ENCODE measurements around the gene YBX2. TPM values are rescaled to one million over a fixed set of nuclear protein-coding genes. Genes with fewer than 3 reads are reported as not detected.

YBX2 gene
- total RNA-seq, 1 experiment from 2014 or later = 0.65 TPM

DNA sequence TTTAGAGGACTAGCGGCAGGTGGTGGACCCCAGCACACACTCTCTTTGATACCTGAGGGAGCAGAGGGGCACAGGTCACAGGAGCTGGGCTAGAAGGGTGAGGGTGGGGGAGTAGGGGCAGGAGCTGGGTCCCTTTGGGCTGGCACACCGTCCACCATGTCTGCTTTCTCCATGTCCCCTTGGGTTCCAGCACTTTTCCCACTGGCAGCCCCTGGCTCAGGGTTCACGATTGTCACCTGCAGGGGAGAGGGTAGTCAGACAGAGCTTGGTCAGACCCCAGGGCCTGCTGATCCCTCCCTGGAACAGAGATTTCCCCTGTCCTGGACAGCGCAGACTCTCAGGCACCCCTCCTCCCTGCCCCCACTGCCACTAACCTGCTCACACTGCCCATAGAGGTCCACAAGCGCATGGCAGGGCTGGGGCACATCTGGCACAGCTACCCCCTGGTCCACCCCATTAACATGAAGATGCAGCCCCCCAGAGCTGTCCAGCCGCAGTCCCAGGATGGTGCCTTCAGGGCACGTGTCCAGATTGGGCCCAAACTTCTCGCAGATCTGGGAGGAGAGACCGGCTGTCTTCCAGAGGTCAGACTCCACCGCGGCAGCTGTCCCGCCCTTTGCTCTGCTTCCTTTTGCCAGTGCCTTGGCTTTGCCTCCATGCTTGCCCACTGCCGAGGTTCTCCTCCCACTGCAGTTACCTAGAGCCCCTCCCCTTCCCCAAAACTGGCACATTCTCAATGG lies 23.9 kb upstream of the YBX2 start:
- intact Hi-C loops (cut with micrococcal nuclease; ENCODE audit: unreplicated experiment) = no loop called here
- ChIA-PET CTCF (no interaction called here), POLR2A (ENCODE audit: unreplicated experiment) (no interaction called here)
- H3F3A ChIP-seq (ENCODE audit: insufficient read depth, low read depth) = peaks cover 38% of the 10 kb centered on the region
- H3K27ac ChIP-seq = no peak overlapping the region
- BruUV-seq (replicated peaks) = no TSS peak
- no peak overlapping the region for H3K4me3 ChIP-seq
- H4K20me1 ChIP-seq (ENCODE audit: insufficient read depth) = peaks cover 13% of the 10 kb centered on the region
- H2AFZ ChIP-seq = no peak overlapping the region
- H3K27me3 ChIP-seq (ENCODE audit: insufficient read depth, low read depth) = no peaks in the 10 kb centered on the region
- H3K9me3 ChIP-seq (ENCODE audit: insufficient read depth, low read depth) = no peaks in the 10 kb centered on the region
- no peak for DNase-seq
- peaks cover 15% of the 10 kb centered on the region; the same call in 1 of the 2 replicates for H3K79me2 ChIP-seq (ENCODE audit: low read depth)
- no peak overlapping the region for H3K4me2 ChIP-seq
- TF ChIP-seq EZH2 (IDR thresholded peaks at IDR 0.05; ENCODE audit: low read depth) = no peak
- TF ChIP-seq, protein P1, sequence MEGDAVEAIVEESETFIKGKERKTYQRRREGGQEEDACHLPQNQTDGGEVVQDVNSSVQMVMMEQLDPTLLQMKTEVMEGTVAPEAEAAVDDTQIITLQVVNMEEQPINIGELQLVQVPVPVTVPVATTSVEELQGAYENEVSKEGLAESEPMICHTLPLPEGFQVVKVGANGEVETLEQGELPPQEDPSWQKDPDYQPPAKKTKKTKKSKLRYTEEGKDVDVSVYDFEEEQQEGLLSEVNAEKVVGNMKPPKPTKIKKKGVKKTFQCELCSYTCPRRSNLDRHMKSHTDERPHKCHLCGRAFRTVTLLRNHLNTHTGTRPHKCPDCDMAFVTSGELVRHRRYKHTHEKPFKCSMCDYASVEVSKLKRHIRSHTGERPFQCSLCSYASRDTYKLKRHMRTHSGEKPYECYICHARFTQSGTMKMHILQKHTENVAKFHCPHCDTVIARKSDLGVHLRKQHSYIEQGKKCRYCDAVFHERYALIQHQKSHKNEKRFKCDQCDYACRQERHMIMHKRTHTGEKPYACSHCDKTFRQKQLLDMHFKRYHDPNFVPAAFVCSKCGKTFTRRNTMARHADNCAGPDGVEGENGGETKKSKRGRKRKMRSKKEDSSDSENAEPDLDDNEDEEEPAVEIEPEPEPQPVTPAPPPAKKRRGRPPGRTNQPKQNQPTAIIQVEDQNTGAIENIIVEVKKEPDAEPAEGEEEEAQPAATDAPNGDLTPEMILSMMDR (conservative IDR thresholded peaks at IDR 0.05) = no peak
- H3K4me1 ChIP-seq (replicated peaks; ENCODE audit: insufficient read depth) = peaks cover 21% of the 10 kb centered on the region
- H3K36me3 ChIP-seq (ENCODE audit: low read depth) = 0 out of 2 replicates have a peak, but pooled peaks cover 6% of the 10 kb centered on the region
- no peaks in the 10 kb centered on the region for H3K9me2 ChIP-seq (ENCODE audit: insufficient read depth)

DNA sequence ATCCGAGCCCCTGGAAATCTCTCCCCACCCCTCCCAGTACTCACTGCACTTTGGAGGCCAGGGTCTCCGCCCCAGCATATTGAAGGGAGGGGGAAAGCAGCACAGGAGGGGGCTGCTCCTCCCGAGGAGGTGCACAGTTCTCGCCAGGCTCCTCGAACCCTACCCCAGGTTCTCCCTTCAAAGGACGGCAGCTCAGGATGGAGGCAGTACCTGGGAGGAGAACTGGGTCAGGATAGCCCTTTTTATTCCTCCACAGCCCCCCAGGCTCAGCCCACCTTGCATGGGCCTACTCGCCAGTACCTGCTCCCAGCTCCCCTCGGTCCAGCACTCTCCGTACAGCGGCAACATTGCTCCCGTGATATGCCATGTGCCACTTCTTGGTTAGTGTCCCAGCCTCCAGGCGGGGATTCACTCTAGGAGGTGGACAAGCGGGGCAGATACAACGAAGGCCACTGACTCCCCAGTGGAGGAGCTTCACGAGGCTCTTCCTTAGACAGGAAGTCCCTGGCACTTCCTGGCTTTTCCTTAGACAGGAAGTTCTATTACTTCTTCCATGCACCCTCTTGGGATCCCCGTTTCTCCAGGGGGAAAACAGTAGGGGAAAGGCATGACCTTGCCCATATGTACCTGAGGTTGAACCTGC lies 22.8 kb upstream of the YBX2 start:
- DNase-seq = no peak
- ChIA-PET POLR2A (ENCODE audit: unreplicated experiment) (no interaction called here), CTCF (no interaction called here)
- H3K27ac ChIP-seq = no peak overlapping the region
- no peak overlapping the region for H2AFZ ChIP-seq
- intact Hi-C loops (cut with micrococcal nuclease; ENCODE audit: unreplicated experiment) = no loop called here
- peaks cover 22% of the 10 kb centered on the region for H3K4me1 ChIP-seq (replicated peaks; ENCODE audit: insufficient read depth)
- no peak overlapping the region for H3K4me3 ChIP-seq
- H3K79me2 ChIP-seq (ENCODE audit: low read depth) = peaks cover 23% of the 10 kb centered on the region; the same call in 1 of the 2 replicates
- no peaks in the 10 kb centered on the region for H3K27me3 ChIP-seq (ENCODE audit: insufficient read depth, low read depth)
- no TSS peak for BruUV-seq (replicated peaks)
- H3K4me2 ChIP-seq = no peak overlapping the region
- peaks cover 48% of the 10 kb centered on the region for H3F3A ChIP-seq (ENCODE audit: insufficient read depth, low read depth)
- no peaks in the 10 kb centered on the region for H3K9me2 ChIP-seq (ENCODE audit: insufficient read depth)
- H3K36me3 ChIP-seq (ENCODE audit: low read depth) = peaks cover 9% of the 10 kb centered on the region
- TF ChIP-seq EZH2 (IDR thresholded peaks at IDR 0.05; ENCODE audit: low read depth) = no peak
- no peaks in the 10 kb centered on the region for H3K9me3 ChIP-seq (ENCODE audit: insufficient read depth, low read depth)
- peaks cover 23% of the 10 kb centered on the region for H4K20me1 ChIP-seq (ENCODE audit: insufficient read depth)

DNA sequence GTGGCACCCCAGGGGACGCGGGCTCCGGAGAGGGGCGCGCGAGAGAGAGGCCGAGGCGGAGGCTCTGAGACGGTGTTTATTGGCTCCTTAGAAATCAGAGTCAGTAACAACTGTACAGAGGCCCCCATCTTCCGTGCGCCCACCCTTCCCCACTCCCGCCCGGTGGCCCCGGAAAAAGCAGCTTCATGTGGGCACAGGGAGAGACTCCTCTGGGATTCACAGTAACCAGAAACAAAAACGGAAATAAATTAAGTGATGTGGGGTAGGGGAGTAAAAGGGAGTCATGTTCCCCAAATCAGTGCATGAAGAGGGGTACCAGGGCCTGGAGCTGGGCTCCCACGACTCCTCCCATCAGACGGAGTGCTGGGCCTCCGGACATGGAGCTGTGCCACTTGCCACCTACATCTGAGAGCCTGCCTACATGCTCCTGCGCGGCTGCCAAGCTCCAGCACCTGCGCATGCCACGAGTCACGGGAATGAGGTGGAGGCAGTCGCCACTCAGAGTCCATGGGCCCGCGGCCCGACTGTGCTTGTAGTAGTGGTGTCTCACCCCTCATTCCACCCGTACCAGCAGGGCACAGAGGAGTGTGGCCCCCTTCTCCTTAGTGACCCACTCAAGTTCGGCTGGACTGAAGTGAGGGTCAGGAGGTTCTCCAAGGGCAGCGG lies 21.3 kb upstream of the YBX2 start:
- Histone ChIP-seq H3K27ac (peak overlapping the region; percentile 64), H3K4me3 (peak overlapping the region; percentile 97), H3K4me2 (peak overlapping the region; percentile 94), H3F3A (ENCODE audit: insufficient read depth, low read depth) (peaks cover 62% of the 10 kb centered on the region), H2AFZ (peak overlapping the region; percentile 72), H3K4me1 (replicated peaks; ENCODE audit: insufficient read depth) (peaks cover 33% of the 10 kb centered on the region), H4K20me1 (ENCODE audit: insufficient read depth) (peaks cover 37% of the 10 kb centered on the region), H3K9me2 (ENCODE audit: insufficient read depth) (no peaks in the 10 kb centered on the region), H3K79me2 (ENCODE audit: low read depth) (peaks cover 35% of the 10 kb centered on the region), H3K27me3 (ENCODE audit: insufficient read depth, low read depth) (no peaks in the 10 kb centered on the region), H3K9me3 (ENCODE audit: insufficient read depth, low read depth) (no peaks in the 10 kb centered on the region), H3K36me3 (ENCODE audit: low read depth) (peaks cover 23% of the 10 kb centered on the region)
- BruUV-seq (replicated peaks) = no TSS peak
- ChIA-PET CTCF (interaction anchor here (0.7 kb wide), 1 partner anchor 14 kb away, joined by 11 read pairs; the partner anchor contains the start of gene NEURL4), POLR2A (ENCODE audit: unreplicated experiment) (interaction anchor here (0.6 to 0.7 kb wide), 3 partner anchors 14 to 428 kb away, joined by 3 to 5 read pairs (median 3); no protein-coding TSS in a partner anchor)
- intact Hi-C loops (cut with micrococcal nuclease; ENCODE audit: unreplicated experiment) = no loop called here
- DNase-seq = peak in 1 of 2 experiments; percentile 30
- TF ChIP-seq EZH2 (IDR thresholded peaks at IDR 0.05; ENCODE audit: low read depth) = no peak
- TF ChIP-seq, protein P1 (conservative IDR thresholded peaks at IDR 0.05) = no peak

All from PC-9 (cell line).